ENCODE results near the gene ERICH6B.

- TF ChIP-seq NFIC (IDR thresholded peaks at IDR 0.05): no peak
- no peak for TF ChIP-seq ZBTB7A (IDR thresholded peaks at IDR 0.05; ENCODE audit: low read depth)
- TF ChIP-seq TAF1 (IDR thresholded peaks at IDR 0.05; ENCODE audit: low read depth): no peak
- no peak for TF ChIP-seq RAD21 (IDR thresholded peaks at IDR 0.05; ENCODE audit: low read depth)
- TF ChIP-seq REST (IDR thresholded peaks at IDR 0.05; ENCODE audit: low read depth): no peak
- TF ChIP-seq EGR1 (IDR thresholded peaks at IDR 0.05): no peak
- no peak for TF ChIP-seq YY1 (IDR thresholded peaks at IDR 0.05; ENCODE audit: low read depth)
- no peak for TF ChIP-seq CREB1 (IDR thresholded peaks at IDR 0.05; ENCODE audit: low read depth)
- TF ChIP-seq EP300 (IDR thresholded peaks at IDR 0.05; ENCODE audit: borderline replicate concordance): no peak
- TF ChIP-seq CEBPB (IDR thresholded peaks at IDR 0.05): no peak
- no peak for TF ChIP-seq TEAD4 (IDR thresholded peaks at IDR 0.05)
- TF ChIP-seq MAX (IDR thresholded peaks at IDR 0.05): no peak
- no peak for TF ChIP-seq FOXM1 (IDR thresholded peaks at IDR 0.05; ENCODE audit: borderline replicate concordance, low read depth)
- TF ChIP-seq TCF12 (IDR thresholded peaks at IDR 0.05; ENCODE audit: low read depth): no peak
These were observed 14.4 kb upstream of the ERICH6B start for GRCh38 chr13:45629940-45630339.
